Gastroesophageal sphincter (tissue), 4 donors: ENCODE results near the gene LEMD2. TPM values are rescaled to one million over a fixed set of nuclear protein-coding genes. Genes with fewer than 3 reads are reported as not detected.

Experiments
- ATAC-seq: fragments of 150-250 bp; one replicate; pipeline ENCODE4 v1.9.1; 2016; ENCODE audit warnings: mild to moderate bottlenecking, moderate library complexity
- H3K27ac ChIP-seq, 4 donors: fragments of 200-600 bp; sonication (generic) in 3 of 4; 1 replicate in 3 of 4; 2 replicates in 1 of 4; pipeline ENCODE4 v1.5.1; 2016 to 2019
- H3K27me3 ChIP-seq: fragments of 200-600 bp; sonication (generic); one replicate; pipeline ENCODE4 v1.5.1; 2019
- H3K36me3 ChIP-seq, 2 donors: fragments of 200-600 bp; sonication (generic); one replicate each; pipeline ENCODE4 v1.5.1; 2019; ENCODE audit warnings: control low read depth in 1 of 2
- H3K4me1 ChIP-seq, 3 donors: fragments of 200-600 bp; sonication (generic); 1 replicate in 2 of 3; 2 replicates in 1 of 3; pipeline ENCODE4 v1.5.1; 2016 to 2019; ENCODE audit warnings: control low read depth in 2 of 3
- H3K4me3 ChIP-seq, 2 donors: fragments of 200-600 bp; sonication (generic); one replicate each; pipeline ENCODE4 v1.5.1; 2019; ENCODE audit warnings: mild to moderate bottlenecking in 1 of 2, moderate library complexity in 1 of 2
- H3K9me3 ChIP-seq, 3 donors: fragments of 200-600 bp; sonication (generic); one replicate each; pipeline ENCODE4 v1.5.1; 2017 to 2019; ENCODE audit warnings: control low read depth in 2 of 3
- CTCF ChIP-seq, 4 experiments: fragments of 200-600 bp in 2 of 4; fragments of 450-650 bp in 2 of 4; sonication (generic) in 1 of 4; IDR thresholded peaks; one replicate each; pipeline ENCODE4 v1.5.1; 2017 to 2019; ENCODE audit warnings: antibody characterized with exemption in 4 of 4, mild to moderate bottlenecking in 2 of 4, moderate library complexity in 2 of 4
- EP300 ChIP-seq: sonication (generic); formaldehyde crosslinking; IDR thresholded peaks from one replicate; pipeline ENCODE4 v1.6.1; 2017; ENCODE audit warnings: antibody characterized with exemption, mild to moderate bottlenecking
- POLR2A ChIP-seq, 2 donors: fragments of 450-650 bp; IDR thresholded peaks; one replicate each; pipeline ENCODE4 v1.6.1; 2017; ENCODE audit warnings: antibody characterized with exemption in 2 of 2, mild to moderate bottlenecking in 2 of 2, moderate library complexity in 1 of 2
- POLR2AphosphoS5 ChIP-seq: sonication (generic); formaldehyde crosslinking; IDR thresholded peaks from one replicate; pipeline ENCODE4 v1.6.1; 2017; ENCODE audit warnings: antibody characterized with exemption
- WGBS, 2 donors: methylation state at CpG; one replicate each; pipeline ENCODE4 v1.1.5; 2018; ENCODE audit warnings: low coverage in 1 of 2; 5-methylcytosine and 5-hydroxymethylcytosine counted together
- total RNA-seq, 4 donors: library from RNA; depleted of rRNA; stranded (reverse); fragments of >200 nt; gene quantifications; one replicate each; pipeline ENCODE4 v1.1.0, GENCODE V29; 2016

Gene LEMD2
- total RNA-seq, 4 donors from 2014 or later: 47.3 to 50.9 (median 49.9) TPM

DNA sequence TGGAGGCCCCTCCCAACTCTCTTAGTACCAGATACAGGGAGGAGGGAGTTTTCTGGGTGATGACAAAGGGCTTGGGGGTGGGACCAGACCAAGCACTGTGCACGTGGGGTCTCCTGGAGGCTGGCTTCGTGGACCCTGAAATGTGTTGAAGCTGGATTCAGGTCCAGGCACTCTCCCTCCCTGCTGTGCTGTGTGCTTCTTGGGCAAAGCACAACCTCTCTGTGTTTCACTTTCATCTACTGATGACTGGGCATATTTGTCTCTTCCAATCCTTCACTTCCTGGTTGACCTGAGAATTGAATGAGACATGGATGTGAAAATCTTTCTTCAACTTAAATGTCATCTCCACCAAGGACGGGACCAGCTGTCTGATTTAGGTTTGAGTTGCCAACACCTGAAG lies 29.4 kb upstream of the LEMD2 start:
- WGBS, 2 donors: 72% methylated on average over 2 of the region's 3 CpGs; no CpG with 5 or more reads in 1 of the 2 donors
- Histone ChIP-seq H3K36me3 (no peaks in the 10 kb centered on the region), H3K27ac (no peak overlapping the region), H3K4me1 (no peaks in the 10 kb centered on the region), H3K9me3 (no peaks in the 10 kb centered on the region), H3K4me3 (no peak overlapping the region), H3K27me3 (peaks cover 72% of the 10 kb centered on the region)
- ATAC-seq: no peak
- no peak for TF ChIP-seq POLR2AphosphoS5
- TF ChIP-seq EP300: no peak
- no peak for TF ChIP-seq CTCF (IDR thresholded peaks at IDR 0.05)
- no peak for TF ChIP-seq POLR2A (IDR thresholded peaks at IDR 0.05)

DNA sequence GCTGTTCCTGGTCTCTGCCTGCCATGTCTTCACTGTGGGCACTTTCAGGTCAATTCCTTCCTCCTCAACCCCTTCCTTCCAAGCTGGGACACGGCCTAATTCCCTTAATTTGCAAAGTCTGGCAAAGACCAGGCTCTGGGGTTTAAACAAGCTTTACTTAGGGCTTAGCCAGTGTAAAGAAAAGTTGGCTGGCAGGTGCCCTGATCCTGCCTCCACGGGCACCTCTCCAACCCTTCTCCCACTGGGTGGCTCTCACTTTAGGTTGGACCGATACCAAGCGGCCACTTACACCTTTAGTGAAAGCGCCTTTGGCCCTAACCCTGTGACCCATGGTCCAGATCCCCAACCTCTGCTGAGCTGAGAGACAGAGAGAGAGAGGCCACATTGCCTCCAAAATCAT lies 28.6 kb upstream of the LEMD2 start:
- H3K27ac ChIP-seq: no peak overlapping the region
- H3K4me3 ChIP-seq: no peak overlapping the region
- no peak for ATAC-seq
- H3K9me3 ChIP-seq: no peaks in the 10 kb centered on the region
- no peak for TF ChIP-seq EP300
- no peak for TF ChIP-seq POLR2A (IDR thresholded peaks at IDR 0.05)
- TF ChIP-seq CTCF (IDR thresholded peaks at IDR 0.05): no peak
- no peak for TF ChIP-seq POLR2AphosphoS5
- WGBS, 2 donors: 87% methylated on average over 3 of the region's 5 CpGs; no CpG with 5 or more reads in 1 of the 2 donors
- H3K36me3 ChIP-seq: no peaks in the 10 kb centered on the region
- no peaks in the 10 kb centered on the region for H3K4me1 ChIP-seq
- H3K27me3 ChIP-seq: peaks cover 72% of the 10 kb centered on the region

GRCh38 chr6:33816911-33817310 lies 28.0 kb upstream of the LEMD2 start:
- Histone ChIP-seq H3K4me1 (no peaks in the 10 kb centered on the region), H3K4me3 (no peak overlapping the region), H3K27me3 (peaks cover 72% of the 10 kb centered on the region), H3K9me3 (no peaks in the 10 kb centered on the region), H3K27ac (no peak overlapping the region), H3K36me3 (no peaks in the 10 kb centered on the region)
- no peak for ATAC-seq
- TF ChIP-seq EP300 (no peak), POLR2AphosphoS5 (no peak), POLR2A (IDR thresholded peaks at IDR 0.05) (no peak), CTCF (IDR thresholded peaks at IDR 0.05) (no peak)
- 68 to 95% methylated on average over 3 to 6 of the region's 8 CpGs for WGBS, 2 donors

DNA sequence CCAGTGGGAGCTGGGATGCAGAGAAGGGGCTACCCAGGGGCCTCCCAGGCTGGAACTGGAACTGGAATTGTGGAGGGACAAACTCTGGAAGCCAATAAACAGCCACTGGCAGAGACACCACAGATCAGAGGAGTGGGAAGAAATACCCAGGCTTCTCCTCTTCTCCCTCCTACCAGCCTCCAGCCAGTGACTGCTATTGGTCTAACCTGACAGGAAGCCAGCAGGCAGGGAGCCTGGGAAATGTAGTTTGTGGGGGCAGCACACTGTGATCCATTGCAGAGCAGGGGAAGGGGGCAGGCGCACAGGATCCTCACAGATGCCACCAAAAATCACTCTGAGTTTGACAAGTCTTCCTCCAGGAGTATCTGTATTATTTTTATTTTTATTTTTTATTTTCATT lies 26.9 kb upstream of the LEMD2 start:
- WGBS, 2 donors: 0 to 30% methylated on average over 1 of the region's 1 CpG
- ATAC-seq: no peak
- Histone ChIP-seq H3K4me3 (no peak overlapping the region), H3K4me1 (no peaks in the 10 kb centered on the region), H3K27me3 (peaks cover 75% of the 10 kb centered on the region), H3K27ac (no peak overlapping the region), H3K9me3 (no peaks in the 10 kb centered on the region), H3K36me3 (no peaks in the 10 kb centered on the region)
- no peak for TF ChIP-seq POLR2A (IDR thresholded peaks at IDR 0.05)
- no peak for TF ChIP-seq POLR2AphosphoS5
- no peak for TF ChIP-seq CTCF (IDR thresholded peaks at IDR 0.05)
- TF ChIP-seq EP300: no peak

GRCh38 chr6:33813990-33814985 lies 25.4 kb upstream of the LEMD2 start:
- TF ChIP-seq CTCF (IDR thresholded peaks at IDR 0.05) (no peak), POLR2A (IDR thresholded peaks at IDR 0.05) (no peak), EP300 (no peak), POLR2AphosphoS5 (no peak)
- no peaks in the 10 kb centered on the region for H3K4me1 ChIP-seq
- H3K36me3 ChIP-seq: no peaks in the 10 kb centered on the region
- no peak for ATAC-seq
- H3K27me3 ChIP-seq: peaks cover 76% of the 10 kb centered on the region
- no peak overlapping the region for H3K27ac ChIP-seq
- whole genome bisulfite sequencing, 2 donors: 35 to 49% methylated on average over 3 to 5 of the region's 19 CpGs
- no peak overlapping the region for H3K4me3 ChIP-seq
- H3K9me3 ChIP-seq: no peaks in the 10 kb centered on the region
